A673 (cell line): ENCODE measurements around the gene MIOS. TPM values are rescaled to one million over a fixed set of nuclear protein-coding genes. Genes with fewer than 3 reads are reported as not detected.

Experiments
- BruUV-seq: library from RNA; stranded (reverse); fragments of 400-500 nt; replicated peaks from 2 replicates; lab custom pipeline; 2021; lab: Mats Ljungman, UMichigan
- CTCF ChIA-PET: fragments of 300-600 bp; sonication (Branson Sonifier 250); formaldehyde crosslinking; loops from one replicate; lab custom pipeline; 2022; ENCODE audit warnings: antibody characterized with exemption; lab: Charles Lee
- POLR2A ChIA-PET: fragments of 300-600 bp; sonication (Branson Sonifier 250); formaldehyde crosslinking; loops from one replicate; lab custom pipeline; 2022; ENCODE audit warnings: antibody characterized with exemption; ENCODE audit not compliant: low non-redundant PET; lab: Charles Lee
- DNase-seq: peaks from one replicate; pipeline ENCODE4 v3.0.0-alpha.2; 2015; ENCODE audit warnings: low spot score
- H3K27ac ChIP-seq: fragments of 200-600 bp; sonication (generic); 2 replicates; pipeline ENCODE4 v1.5.1; 2016; ENCODE audit warnings: mixed run types, low read depth, mild to moderate bottlenecking, mixed read lengths, antibody characterized with exemption, low read length; ENCODE audit not compliant: poor library complexity, severe bottlenecking
- H3K27me3 ChIP-seq: fragments of 200-600 bp; sonication (generic); replicated peaks from 2 replicates; pipeline ENCODE4 v1.6.1; 2017; ENCODE audit warnings: mixed run types, low read depth, mild to moderate bottlenecking, mixed read lengths, antibody characterized with exemption, low read length; ENCODE audit not compliant: insufficient read depth, poor library complexity
- H3K36me3 ChIP-seq: fragments of 200-600 bp; sonication (generic); 2 replicates; pipeline ENCODE4 v1.6.1; 2016; ENCODE audit warnings: mixed run types, mild to moderate bottlenecking, mixed read lengths, antibody characterized with exemption, low read length; ENCODE audit not compliant: insufficient read depth, poor library complexity, severe bottlenecking
- H3K4me1 ChIP-seq: fragments of 200-600 bp; sonication (generic); 2 replicates; pipeline ENCODE4 v1.6.1; 2017; ENCODE audit warnings: mixed run types, mild to moderate bottlenecking, mixed read lengths, antibody characterized with exemption, low read length; ENCODE audit not compliant: insufficient read depth, poor library complexity, severe bottlenecking
- H3K4me3 ChIP-seq: fragments of 200-600 bp; sonication (generic); 2 replicates; pipeline ENCODE4 v1.5.1; 2016; ENCODE audit warnings: low read depth, mixed run types, mild to moderate bottlenecking, mixed read lengths, low read length; ENCODE audit not compliant: poor library complexity, severe bottlenecking
- H3K9me3 ChIP-seq: fragments of 200-600 bp; sonication (generic); 2 replicates; pipeline ENCODE4 v1.6.1; 2016; ENCODE audit warnings: mixed run types, low read depth, mild to moderate bottlenecking, mixed read lengths, antibody characterized with exemption, low read length; ENCODE audit not compliant: poor library complexity, severe bottlenecking
- EZH2 ChIP-seq: fragments of 200-600 bp; sonication (generic); IDR thresholded peaks from 2 replicates; pipeline ENCODE4 v1.6.1; 2017; ENCODE audit warnings: borderline replicate concordance, low read depth, mild to moderate bottlenecking, mixed read lengths, antibody characterized with exemption, low read length; ENCODE audit not compliant: poor library complexity, severe bottlenecking
- intact Hi-C: fragments of 100-400 bp; cut with micrococcal nuclease; formaldehyde crosslinking; loops from one replicate; pipeline ENCODE4 v1.10.0; 2022; ENCODE audit not compliant: unreplicated experiment
- total RNA-seq: library from RNA; stranded (reverse); gene quantifications from 2 replicates; pipeline ENCODE4 v1.2.3, GENCODE V29; 2021
- TF ChIP-seq, protein P1 (sequence below): fragments of 300-800, 200-600 bp; sonication (generic); conservative IDR thresholded peaks from 2 replicates; pipeline ENCODE4 v1.5.1; 2017; ENCODE audit warnings: low read depth, mild to moderate bottlenecking, antibody characterized with exemption, low read length, moderate library complexity, mixed read lengths

MIOS gene
- total RNA-seq, 1 experiment from 2014 or later: 19.2 TPM

DNA sequence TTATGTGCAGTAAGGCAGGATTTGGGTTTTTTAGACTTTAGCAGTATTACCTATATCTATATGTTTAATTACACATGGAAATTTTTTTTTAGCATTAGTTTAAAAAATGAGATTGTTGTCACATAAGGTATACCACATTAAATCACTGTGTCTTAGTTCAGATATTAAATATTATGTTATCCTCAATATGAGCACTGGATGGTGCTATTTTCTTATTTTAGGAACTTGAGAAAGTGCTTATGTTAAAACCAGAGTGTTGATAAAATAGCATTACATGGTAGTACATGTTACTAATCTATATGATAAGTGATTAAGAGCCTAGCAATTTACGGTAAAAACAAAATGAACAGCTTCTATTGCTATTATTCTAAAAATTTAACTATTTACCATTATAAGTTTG is 28.8 kb downstream of the MIOS start:
- intact Hi-C loops: loop anchor here (1.0 to 10.0 kb wide), 3 partner anchors 169 to 702 kb away; no protein-coding TSS in a partner anchor
- CTCF ChIA-PET: no interaction called here
- Histone ChIP-seq H3K36me3 (no peaks in the 10 kb centered on the region), H3K27ac (no peak overlapping the region), H3K4me3 (no peak overlapping the region), H3K27me3 (no peaks in the 10 kb centered on the region), H3K4me1 (no peaks in the 10 kb centered on the region), H3K9me3 (no peaks in the 10 kb centered on the region)
- BruUV-seq: no TSS peak
- POLR2A ChIA-PET: no interaction called here
- DNase-seq: peak; percentile 49
- TF ChIP-seq, protein P1, sequence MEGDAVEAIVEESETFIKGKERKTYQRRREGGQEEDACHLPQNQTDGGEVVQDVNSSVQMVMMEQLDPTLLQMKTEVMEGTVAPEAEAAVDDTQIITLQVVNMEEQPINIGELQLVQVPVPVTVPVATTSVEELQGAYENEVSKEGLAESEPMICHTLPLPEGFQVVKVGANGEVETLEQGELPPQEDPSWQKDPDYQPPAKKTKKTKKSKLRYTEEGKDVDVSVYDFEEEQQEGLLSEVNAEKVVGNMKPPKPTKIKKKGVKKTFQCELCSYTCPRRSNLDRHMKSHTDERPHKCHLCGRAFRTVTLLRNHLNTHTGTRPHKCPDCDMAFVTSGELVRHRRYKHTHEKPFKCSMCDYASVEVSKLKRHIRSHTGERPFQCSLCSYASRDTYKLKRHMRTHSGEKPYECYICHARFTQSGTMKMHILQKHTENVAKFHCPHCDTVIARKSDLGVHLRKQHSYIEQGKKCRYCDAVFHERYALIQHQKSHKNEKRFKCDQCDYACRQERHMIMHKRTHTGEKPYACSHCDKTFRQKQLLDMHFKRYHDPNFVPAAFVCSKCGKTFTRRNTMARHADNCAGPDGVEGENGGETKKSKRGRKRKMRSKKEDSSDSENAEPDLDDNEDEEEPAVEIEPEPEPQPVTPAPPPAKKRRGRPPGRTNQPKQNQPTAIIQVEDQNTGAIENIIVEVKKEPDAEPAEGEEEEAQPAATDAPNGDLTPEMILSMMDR: peak; percentile 56
- TF ChIP-seq EZH2: no peak

DNA sequence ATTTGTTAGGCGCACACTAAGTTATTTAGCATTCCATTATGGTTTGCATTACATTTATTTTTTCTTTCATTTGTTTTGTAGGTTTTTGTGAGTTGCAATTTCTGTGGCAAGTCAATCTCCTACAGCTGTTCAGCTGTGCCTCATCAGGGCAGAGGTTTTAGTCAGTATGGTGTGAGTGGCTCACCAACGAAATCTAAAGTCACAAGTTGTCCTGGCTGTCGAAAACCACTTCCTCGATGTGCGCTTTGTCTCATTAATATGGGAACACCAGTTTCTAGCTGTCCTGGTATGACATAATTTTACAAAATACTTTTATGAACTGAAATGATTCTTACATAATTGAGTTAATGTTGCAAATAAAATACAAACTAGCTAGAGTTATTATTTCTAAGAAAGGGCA is 29.5 kb downstream of the MIOS start:
- DNase-seq: no peak
- no peak overlapping the region for H3K27ac ChIP-seq
- no peaks in the 10 kb centered on the region for H3K27me3 ChIP-seq
- POLR2A ChIA-PET: no interaction called here
- H3K4me1 ChIP-seq: no peaks in the 10 kb centered on the region
- CTCF ChIA-PET: no interaction called here
- BruUV-seq: no TSS peak
- no peaks in the 10 kb centered on the region for H3K9me3 ChIP-seq
- TF ChIP-seq, protein P1: no peak
- no peak for TF ChIP-seq EZH2
- no peaks in the 10 kb centered on the region for H3K36me3 ChIP-seq
- H3K4me3 ChIP-seq: no peak overlapping the region
- intact Hi-C loops: loop anchor here (5.0 to 10.0 kb wide), 2 partner anchors 169 to 701 kb away; no protein-coding TSS in a partner anchor

DNA sequence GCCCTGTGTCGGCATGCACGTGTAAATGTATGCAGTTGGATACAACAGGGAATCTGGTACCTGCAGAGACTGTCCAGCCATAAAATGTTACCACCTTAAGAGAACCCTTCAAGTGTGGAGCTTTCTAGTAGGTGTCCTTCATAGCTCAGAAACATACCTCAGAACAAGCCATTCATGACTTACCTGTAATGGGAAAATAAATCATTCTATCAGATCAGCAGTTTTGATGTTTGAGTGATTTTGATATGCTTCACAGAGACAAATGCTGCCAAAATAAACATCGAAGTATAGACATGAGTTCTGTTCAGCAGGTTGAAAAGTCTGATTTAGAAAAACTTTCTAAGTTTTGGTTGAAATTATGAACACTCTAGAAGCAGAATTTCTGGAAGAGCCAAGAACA is 40.3 kb downstream of the MIOS start:
- H3K27me3 ChIP-seq: no peaks in the 10 kb centered on the region
- no TSS peak for BruUV-seq
- no peak overlapping the region for H3K4me3 ChIP-seq
- intact Hi-C loops: no loop called here
- TF ChIP-seq EZH2: no peak
- TF ChIP-seq, protein P1: no peak
- CTCF ChIA-PET: no interaction called here
- H3K4me1 ChIP-seq: no peaks in the 10 kb centered on the region
- H3K36me3 ChIP-seq: no peaks in the 10 kb centered on the region
- POLR2A ChIA-PET: no interaction called here
- no peak overlapping the region for H3K27ac ChIP-seq
- no peak for DNase-seq
- H3K9me3 ChIP-seq: no peaks in the 10 kb centered on the region
